CD4-positive, alpha-beta T cell treated with Interleukin-12 subunit alpha and Interleukin-12 subunit beta, for 1 hour (primary cell): ENCODE data around the gene MIER1.

ENCODE experiments used
- DNase-seq: peaks from one replicate; pipeline ENCODE4 v3.0.0-alpha.2; 2020

Gene MIER1

GRCh38 chr1:67001682-67002425 is 77.1 kb downstream of the MIER1 start:
- DNase-seq = no peak

- DNase-seq = no peak
Observed at GRCh38 chr1:67004176-67004575, 79.4 kb downstream of the MIER1 start.

- no peak for DNase-seq
Observed at GRCh38 chr1:67005068-67005467, 80.3 kb downstream of the MIER1 start.

GRCh38 chr1:67009792-67010191 is 85.0 kb downstream of the MIER1 start:
- DNase-seq = no peak

- no peak for DNase-seq
Observed at GRCh38 chr1:67013573-67013972, 88.8 kb downstream of the MIER1 start.

GRCh38 chr1:67018574-67018973 is 93.8 kb downstream of the MIER1 start:
- DNase-seq = no peak

- DNase-seq = no peak
Observed at GRCh38 chr1:67019121-67019520, 94.3 kb downstream of the MIER1 start.

- DNase-seq = no peak
Observed at GRCh38 chr1:67019600-67020136, 94.9 kb downstream of the MIER1 start.

GRCh38 chr1:67020304-67020703 is 95.5 kb downstream of the MIER1 start:
- DNase-seq = no peak

- DNase-seq = no peak
Observed at GRCh38 chr1:67020765-67021164, 96.0 kb downstream of the MIER1 start.

- no peak for DNase-seq
Observed at GRCh38 chr1:67029472-67029871, 104.7 kb downstream of the MIER1 start.

GRCh38 chr1:67031121-67031858 is 106.5 kb downstream of the MIER1 start:
- no peak for DNase-seq

- DNase-seq = no peak
Observed at GRCh38 chr1:67031859-67032247, 107.1 kb downstream of the MIER1 start.
